ENCODE results near the gene ADARB2.

GRCh38 chr10:1475098-1475591, 262.2 kb downstream of the ADARB2 start:
- TF ChIP-seq CTCF (IDR thresholded peaks at IDR 0.05), result no peak
- no peak for TF ChIP-seq POLR2A (IDR thresholded peaks at IDR 0.05)
